ENCODE measurements around the gene NF2. TPM values are rescaled to one million over a fixed set of nuclear protein-coding genes. Genes with fewer than 3 reads are reported as not detected.

The NF2 gene
- total and polyA plus RNA-seq, 10 of the 15 experiments (the other 5 are each of a cell fraction or from before 2014, with no cell fraction given): 2.2 to 49.8 (median 22.5) TPM

DNA sequence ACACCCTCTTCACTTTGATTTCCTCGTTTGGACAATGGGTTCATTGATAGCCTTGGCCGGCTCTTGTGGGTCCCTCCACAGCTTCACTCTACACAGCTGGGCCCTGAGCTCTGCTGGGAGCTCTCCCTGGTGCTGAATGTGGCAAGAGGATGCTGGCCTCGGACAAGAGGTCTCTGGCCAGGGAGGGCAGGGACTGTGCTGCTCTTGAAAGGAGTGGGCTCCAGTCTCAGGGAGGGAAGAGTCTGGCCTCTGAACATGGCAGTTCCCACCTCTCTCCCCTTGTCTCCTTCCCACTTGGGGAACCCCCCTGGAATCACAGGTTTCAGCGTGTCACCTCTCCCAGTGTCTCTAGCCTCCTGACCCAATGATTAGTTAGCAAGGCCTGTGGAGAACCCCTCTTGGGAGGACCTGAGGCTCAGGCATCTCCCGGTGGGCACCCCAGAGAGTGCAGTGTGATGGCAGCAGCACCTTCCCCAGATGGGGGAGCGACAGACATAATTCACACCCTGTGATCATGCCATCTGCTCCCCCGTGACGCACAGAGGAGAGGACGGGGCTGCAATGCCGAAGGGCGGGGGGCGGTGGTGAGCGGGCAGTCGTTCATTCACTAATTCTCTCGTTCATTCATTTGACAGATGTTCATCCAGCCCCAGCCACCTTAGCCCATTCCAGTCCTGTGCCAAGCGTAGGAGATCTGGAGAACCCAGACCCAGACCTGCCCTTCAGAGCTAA, 113.5 kb downstream of the NF2 start:
- WGBS (ENCODE audit: insufficient coverage, insufficient replicate concordance, low lambda C conversion rate, missing lambda C conversion rate): 33% methylated on average over 16 of the region's 16 CpGs
- Histone ChIP-seq H3K9ac (ENCODE audit: control insufficient read depth, insufficient read depth, low read length) (no peak overlapping the region), H3K36me3 (ENCODE audit: control insufficient read depth in 2 of 2, insufficient read depth in 2 of 2, low read length in 1 of 2) (no peaks in the 10 kb centered on the region), H3K9me3 (replicated peaks; ENCODE audit: control insufficient read depth, insufficient read depth, low read length) (no peaks in the 10 kb centered on the region), H3K27me3 (replicated peaks in 1 of 2; ENCODE audit: control insufficient read depth in 2 of 2, insufficient read depth in 2 of 2, low read length in 1 of 2) (peaks cover 3 to 6% of the 10 kb centered on the region in 2 experiments; a peak in 2 of 4 replicates), H3K27ac (ENCODE audit: control insufficient read depth, insufficient read depth) (no peak overlapping the region), H3K4me3 (no peak overlapping the region), H3K4me2 (ENCODE audit: control insufficient read depth, insufficient read depth) (no peak overlapping the region), H4K20me1 (ENCODE audit: control insufficient read depth, insufficient read depth) (no peaks in the 10 kb centered on the region), H3K79me2 (ENCODE audit: control insufficient read depth, insufficient read depth, low read length) (no peaks in the 10 kb centered on the region), H3K4me1 (ENCODE audit: control insufficient read depth, insufficient read depth, low read length) (no peaks in the 10 kb centered on the region), H2AFZ (ENCODE audit: control insufficient read depth, low read depth, low read length) (no peak overlapping the region)
- intact Hi-C loops (cut with micrococcal nuclease; ENCODE audit: unreplicated experiment) (no loop called here), in situ Hi-C loops (cut with MboI) (no loop called here)
- no peak for FAIRE-seq
- ChIA-PET CTCF (interaction anchor here (1.0 kb wide), 1 partner anchor 81 kb away, joined by 3 read pairs; no protein-coding TSS in a partner anchor), POLR2A (no interaction called here), SMC1A (ENCODE audit: uncharacterized antibody, unreplicated experiment) (interaction anchor here (1.2 kb wide), 1 partner anchor 288 kb away, joined by 3 read pairs; no protein-coding TSS in a partner anchor), RAD21 (ENCODE audit: unreplicated experiment) (interaction anchor here (1.0 kb wide), 1 partner anchor 288 kb away, joined by 3 read pairs; no protein-coding TSS in a partner anchor)
- peak; percentile 85 for ATAC-seq
- TF ChIP-seq TAF1 (IDR thresholded peaks at IDR 0.05; ENCODE audit: borderline replicate concordance, low read depth, low read length) (no peak), ESRRA (IDR thresholded peaks at IDR 0.05; ENCODE audit: low read length) (no peak), NBN (IDR thresholded peaks at IDR 0.05) (no peak), EP300 (IDR thresholded peaks at IDR 0.05; ENCODE audit: borderline replicate concordance in 1 of 2, control insufficient read depth in 1 of 2, low read depth in 2 of 2, low read length in 2 of 2) (no peak), IRF4 (IDR thresholded peaks at IDR 0.05; ENCODE audit: low read depth, low read length) (no peak)
- TF ChIP-seq, protein P1, sequence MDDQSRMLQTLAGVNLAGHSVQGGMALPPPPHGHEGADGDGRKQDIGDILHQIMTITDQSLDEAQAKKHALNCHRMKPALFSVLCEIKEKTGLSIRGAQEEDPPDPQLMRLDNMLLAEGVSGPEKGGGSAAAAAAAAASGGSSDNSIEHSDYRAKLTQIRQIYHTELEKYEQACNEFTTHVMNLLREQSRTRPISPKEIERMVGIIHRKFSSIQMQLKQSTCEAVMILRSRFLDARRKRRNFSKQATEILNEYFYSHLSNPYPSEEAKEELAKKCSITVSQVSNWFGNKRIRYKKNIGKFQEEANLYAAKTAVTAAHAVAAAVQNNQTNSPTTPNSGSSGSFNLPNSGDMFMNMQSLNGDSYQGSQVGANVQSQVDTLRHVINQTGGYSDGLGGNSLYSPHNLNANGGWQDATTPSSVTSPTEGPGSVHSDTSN (IDR thresholded peaks at IDR 0.05; ENCODE audit: insufficient replicate concordance, low read depth, low read length): no peak
- TF ChIP-seq, protein P2, sequence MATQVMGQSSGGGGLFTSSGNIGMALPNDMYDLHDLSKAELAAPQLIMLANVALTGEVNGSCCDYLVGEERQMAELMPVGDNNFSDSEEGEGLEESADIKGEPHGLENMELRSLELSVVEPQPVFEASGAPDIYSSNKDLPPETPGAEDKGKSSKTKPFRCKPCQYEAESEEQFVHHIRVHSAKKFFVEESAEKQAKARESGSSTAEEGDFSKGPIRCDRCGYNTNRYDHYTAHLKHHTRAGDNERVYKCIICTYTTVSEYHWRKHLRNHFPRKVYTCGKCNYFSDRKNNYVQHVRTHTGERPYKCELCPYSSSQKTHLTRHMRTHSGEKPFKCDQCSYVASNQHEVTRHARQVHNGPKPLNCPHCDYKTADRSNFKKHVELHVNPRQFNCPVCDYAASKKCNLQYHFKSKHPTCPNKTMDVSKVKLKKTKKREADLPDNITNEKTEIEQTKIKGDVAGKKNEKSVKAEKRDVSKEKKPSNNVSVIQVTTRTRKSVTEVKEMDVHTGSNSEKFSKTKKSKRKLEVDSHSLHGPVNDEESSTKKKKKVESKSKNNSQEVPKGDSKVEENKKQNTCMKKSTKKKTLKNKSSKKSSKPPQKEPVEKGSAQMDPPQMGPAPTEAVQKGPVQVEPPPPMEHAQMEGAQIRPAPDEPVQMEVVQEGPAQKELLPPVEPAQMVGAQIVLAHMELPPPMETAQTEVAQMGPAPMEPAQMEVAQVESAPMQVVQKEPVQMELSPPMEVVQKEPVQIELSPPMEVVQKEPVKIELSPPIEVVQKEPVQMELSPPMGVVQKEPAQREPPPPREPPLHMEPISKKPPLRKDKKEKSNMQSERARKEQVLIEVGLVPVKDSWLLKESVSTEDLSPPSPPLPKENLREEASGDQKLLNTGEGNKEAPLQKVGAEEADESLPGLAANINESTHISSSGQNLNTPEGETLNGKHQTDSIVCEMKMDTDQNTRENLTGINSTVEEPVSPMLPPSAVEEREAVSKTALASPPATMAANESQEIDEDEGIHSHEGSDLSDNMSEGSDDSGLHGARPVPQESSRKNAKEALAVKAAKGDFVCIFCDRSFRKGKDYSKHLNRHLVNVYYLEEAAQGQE (IDR thresholded peaks at IDR 0.05; ENCODE audit: low read depth, low read length): peak; percentile 95
- no TSS peak for BruUV-seq (replicated peaks)
- DNase-seq (ENCODE audit: low read depth, low spot score): no peak

Measured in GM12878 (cell line).